ENCODE results near the gene MRC2.
"Not testable (repeated sequence)": the region's sequence is repeated elsewhere in the genome, so short reads cannot be mapped to it uniquely, and the experiment has no call there.

Gene MRC2

GRCh38 chr17:62627219-62627903 is at the start of gene MRC2:
Gene MRC2, plus strand, starts transcription at chr17:62627670. Its CDS starts 133 bp downstream, at chr17:62627803.
- peak in 1 of 2 experiments; percentile 20 for DNase-seq

DNA sequence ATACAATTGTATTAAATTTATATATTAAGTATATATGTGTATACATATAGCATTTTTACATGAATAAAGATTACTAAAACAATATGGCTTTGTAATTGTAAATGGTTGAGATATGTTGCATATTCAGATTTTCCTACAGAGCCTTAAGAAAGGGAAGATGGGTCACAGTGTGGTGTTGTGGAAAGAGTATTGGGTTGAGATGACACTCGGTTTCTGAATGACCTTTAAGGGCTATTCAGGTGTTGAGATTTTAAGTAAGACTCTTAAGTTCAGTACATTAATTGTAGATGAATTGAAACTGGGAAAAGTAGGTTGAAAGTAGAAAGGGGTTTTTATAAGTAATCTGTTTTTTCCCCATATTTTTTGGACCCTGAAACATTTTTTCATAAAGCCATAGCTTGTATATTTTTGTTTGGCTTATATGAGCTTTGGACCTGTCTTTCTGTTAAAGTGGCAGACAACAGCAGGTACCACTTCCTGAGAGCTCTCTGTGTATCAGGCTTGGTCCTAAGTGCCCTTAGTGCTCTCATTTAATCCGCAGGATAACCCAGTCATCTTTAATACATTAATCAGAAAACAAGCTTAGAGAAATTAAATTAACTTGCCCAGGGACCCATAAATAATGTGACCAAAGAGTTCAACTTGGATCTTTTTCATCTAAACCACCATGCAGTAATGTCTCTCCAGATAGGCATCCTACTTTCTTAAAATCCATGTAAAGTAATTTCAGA is 48.5 kb upstream of the MRC2 start:
- peak; percentile 3 to 47 for DNase-seq

GRCh38 chr17:62580947-62581346 is 46.5 kb upstream of the MRC2 start:
- DNase-seq: no peak

GRCh38 chr17:62581764-62582163 is 45.7 kb upstream of the MRC2 start:
- DNase-seq: no peak

DNA sequence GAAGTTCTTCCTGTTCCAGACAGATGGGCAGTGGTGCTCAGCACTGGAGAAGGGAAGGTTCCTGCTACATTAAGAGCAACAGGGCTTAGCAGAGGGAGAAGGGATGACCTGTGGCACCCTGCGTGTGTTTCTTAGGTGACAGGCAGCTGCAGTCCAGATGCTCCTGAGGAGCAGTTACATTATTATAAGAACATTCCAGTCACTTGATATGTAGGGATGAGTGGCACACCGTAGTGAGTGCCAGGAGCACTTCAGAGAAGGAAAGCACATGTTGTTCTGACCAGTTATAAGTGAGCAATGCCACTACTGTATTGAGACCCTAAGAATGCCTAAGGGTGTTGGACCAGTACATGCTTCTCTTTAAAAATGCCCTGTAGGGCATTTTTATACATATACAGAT is 39.9 kb upstream of the MRC2 start:
- DNase-seq: peak; percentile 76 to 89

GRCh38 chr17:62588109-62588508 is 39.4 kb upstream of the MRC2 start:
- peak in 1 of 2 experiments; percentile 9 for DNase-seq

DNA sequence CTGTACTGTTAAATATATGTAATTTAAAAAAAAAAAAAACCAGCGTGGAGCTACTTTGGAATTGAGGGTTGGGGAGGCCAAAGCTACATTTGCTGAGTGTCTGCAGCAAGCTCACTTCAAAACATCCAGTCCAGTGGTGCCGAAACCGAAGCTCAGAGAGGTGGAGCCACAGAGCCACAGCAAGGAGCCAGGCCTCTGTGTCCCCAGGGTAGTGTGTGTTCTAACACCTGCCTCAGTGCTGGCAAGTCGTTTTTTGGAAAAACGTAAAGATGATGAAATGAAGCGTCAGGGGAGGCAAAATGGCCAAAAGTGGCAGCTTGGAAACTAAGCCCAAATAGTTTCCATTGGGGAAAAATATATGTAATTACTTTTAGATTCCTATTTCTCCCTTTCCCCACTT is 36.1 kb upstream of the MRC2 start:
- DNase-seq: no peak

DNA sequence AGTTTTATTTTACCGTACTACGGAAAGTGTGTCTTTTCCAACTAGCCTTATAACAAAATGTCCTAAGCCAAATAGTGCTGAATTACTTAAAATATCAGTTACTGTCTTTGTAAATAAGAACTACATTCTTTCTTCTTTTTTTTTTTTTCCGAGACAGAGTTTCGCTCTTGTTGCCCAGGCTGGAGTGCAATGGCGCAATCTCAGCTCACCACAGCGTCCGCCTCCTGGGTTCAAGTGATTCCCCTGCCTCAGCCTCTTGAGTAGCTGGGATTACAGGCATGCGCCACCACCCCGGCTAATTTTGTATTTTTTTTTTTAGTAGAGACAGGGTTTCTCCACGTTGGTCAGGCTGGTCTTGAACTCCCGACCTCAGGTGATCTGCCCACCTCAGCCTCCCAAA is 35.6 kb upstream of the MRC2 start:
- DNase-seq: not testable (repeated sequence)

GRCh38 chr17:62592341-62593099 is 35.0 kb upstream of the MRC2 start:
- no peak for DNase-seq

DNA sequence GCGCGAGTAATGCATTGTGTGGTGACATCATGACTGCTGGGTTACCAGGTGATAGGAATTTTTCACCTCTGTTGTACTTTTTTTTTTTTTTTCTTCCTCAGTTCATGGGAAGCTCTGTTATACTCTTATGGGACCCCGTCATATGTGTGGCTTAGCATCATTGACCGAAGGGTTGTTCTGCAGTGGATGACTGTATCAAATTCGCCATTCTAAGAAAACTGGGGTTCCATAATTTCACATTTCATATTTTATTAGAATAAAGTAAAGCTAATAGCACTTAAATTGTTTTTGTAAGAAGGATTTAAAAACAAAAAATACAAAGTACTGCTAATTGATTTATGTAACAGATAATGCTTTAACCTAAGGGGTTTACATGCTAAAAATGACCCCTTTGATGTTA is 32.0 kb upstream of the MRC2 start:
- no peak for DNase-seq

- DNase-seq: no peak
Observed at GRCh38 chr17:62596662-62597061, 30.8 kb upstream of the MRC2 start.

GRCh38 chr17:62597150-62597549 is 30.3 kb upstream of the MRC2 start:
- DNase-seq: no peak

DNA sequence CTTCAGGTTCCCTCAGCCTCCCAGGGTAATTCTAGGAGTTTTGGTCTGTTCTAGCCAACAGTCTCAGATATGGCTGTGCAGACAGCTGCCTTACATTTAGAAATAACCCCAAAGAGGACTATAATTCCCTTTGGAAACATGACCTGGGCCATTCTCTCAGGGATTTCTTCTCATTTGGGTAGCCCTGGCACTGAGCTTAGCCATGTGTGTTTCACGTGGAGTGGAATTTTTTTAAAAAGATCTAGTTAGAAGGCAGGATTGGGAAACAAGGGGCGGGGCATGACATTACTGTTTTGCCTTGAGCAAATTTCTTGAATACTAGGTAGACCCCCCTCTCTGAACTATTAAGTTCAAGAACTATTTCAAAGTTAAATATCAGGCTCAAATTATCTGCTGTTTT is 29.6 kb upstream of the MRC2 start:
- no peak for DNase-seq

DNA sequence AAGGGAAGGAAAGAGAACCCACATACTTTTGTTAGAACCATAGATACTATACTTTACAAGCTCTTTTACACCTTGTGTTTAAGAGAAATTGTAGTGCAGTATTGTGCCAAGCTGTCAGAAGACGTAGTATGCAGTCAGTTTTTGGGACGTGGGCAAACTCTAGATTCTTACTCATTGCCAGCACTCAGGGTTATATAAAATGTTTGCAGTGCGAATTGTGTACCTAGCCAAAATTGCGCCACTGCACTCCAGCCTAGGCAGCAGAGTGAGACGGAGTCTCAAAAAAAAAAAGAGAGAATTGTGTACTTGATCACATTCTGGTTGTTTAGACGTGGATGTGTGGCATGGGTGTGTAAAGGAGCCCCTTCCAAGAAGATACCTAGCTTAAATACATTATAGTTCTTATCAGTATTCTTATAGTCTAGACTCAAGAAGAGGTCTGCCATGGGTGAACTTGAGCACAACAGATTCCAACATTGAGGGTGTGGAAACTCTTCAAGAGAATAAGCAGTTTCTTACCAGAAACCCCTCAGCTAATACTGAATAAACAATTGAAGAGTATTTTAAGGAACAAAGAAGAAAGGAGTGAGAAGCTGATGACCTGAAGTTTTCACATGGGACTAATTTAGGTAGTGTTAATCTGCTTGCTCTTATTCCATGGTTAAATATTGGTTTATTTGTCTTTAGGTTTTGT is 27.4 kb upstream of the MRC2 start:
- DNase-seq: no peak

DNA sequence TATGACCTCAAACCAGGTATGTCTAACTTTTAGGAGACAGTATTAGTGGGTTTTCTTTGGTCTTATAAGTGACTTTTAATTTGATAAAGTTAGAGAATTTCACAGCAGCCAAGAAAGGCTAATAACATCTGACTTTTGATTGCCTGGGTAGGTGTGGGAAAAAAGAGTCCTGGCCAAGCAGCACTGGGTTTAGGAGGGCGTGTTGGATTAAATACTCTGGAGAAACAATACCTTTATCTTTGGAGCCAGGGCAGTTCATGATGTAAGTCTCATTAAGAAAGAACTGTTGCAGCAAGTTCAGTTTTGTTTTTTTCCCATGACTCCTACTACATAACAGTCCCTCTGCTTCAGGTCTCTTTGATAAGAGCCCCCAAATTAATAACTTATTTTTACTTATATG is 26.7 kb upstream of the MRC2 start:
- no peak for DNase-seq

- DNase-seq: no peak
Observed at GRCh38 chr17:62601471-62601870, 26.0 kb upstream of the MRC2 start.

- DNase-seq: not testable (repeated sequence)
Observed at GRCh38 chr17:62603783-62604182, 23.7 kb upstream of the MRC2 start.

DNA sequence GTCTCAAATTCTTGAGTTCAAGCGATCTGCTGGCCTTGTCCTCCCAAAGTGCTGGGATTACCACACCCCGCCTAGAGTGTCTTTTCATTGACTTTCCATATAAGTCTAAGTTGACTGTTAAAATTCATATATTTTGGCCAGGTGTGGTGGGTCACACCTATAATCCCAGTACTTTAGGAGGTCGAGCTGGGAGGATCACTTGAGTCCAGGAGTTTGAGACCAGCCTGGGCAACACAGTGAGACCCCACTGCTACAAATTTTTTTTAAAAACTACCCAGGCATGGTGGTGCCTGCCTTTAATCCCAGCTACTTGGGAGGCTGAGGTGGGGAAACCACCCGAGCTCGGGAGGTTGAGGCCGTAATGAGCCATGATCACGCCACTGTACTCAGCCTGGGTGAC is 21.9 kb upstream of the MRC2 start:
- no peak for DNase-seq

DNA sequence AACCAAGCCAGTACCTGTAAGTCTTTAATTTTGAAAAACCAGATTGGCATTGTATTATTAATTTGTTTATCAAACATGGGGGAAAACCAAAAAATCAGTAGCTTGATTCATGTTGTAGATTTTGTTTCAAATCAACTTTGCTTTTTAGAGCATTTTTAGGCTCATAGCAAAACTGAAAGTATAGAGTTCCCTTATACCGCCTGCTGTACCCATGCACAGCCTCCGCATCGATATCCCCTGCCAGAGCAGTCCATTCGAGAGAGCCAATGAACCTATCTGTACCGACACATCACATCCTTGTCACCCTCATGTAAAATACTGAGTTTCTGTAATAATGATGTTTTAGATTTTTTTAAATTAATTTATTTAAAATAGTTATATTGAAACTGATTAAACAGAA is 16.2 kb upstream of the MRC2 start:
- no peak for DNase-seq

DNA sequence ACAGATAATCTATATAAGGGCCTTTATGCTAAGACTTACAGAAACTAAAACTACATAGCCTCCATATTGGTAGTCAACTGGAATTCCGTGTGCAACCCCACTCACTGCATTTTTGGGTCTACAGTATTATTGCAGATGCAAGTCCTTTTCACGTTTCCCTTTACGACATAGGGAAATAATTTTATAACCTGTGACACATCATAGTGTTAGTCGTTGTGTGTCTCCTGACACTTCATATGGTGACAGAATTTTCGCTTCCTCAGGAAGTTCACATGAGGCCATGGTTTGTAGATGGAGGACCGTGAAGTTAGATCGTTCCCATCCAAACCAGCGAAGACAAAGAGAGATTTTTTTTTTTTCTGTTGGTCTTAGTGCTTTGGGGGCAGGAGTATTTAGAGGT is 15.7 kb upstream of the MRC2 start:
- no peak for DNase-seq

GRCh38 chr17:62612289-62612688 is 15.2 kb upstream of the MRC2 start:
- not testable (repeated sequence) for DNase-seq

- DNase-seq: not testable (repeated sequence)
Observed at GRCh38 chr17:62613095-62613494, 14.4 kb upstream of the MRC2 start.

DNA sequence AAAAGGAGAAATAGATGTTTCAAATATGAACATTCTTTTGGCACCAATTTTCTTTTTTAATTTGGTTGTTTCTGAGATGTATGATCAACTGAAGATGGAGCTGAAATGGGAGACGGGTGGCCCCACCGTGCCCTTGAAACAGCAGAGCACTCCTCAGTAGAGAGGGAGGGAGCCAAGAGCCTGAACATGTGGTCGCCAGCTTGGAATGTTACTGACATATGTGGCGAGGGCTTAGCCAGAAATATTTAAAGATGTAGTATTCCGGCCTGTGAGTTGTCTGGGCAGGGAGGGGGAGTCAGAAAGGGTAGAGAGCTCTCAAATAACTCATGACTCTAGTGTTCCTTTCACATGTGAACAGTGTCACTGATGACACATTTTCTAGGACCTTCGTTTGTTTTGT is 13.3 kb upstream of the MRC2 start:
- peak; percentile 81 to 93 for DNase-seq

All from NCI-H524 (cell line).